ENCODE results near the gene LRP2. TPM values are rescaled to one million over a fixed set of nuclear protein-coding genes. Genes with fewer than 3 reads are reported as not detected.

LRP2 gene
- total and polyA plus RNA-seq, 2 of the 8 experiments (the other 6 are each of a cell fraction or from before 2014, with no cell fraction given), result 2.0 to 2.9 TPM

- no peak overlapping the region for H4K5ac ChIP-seq (ENCODE audit: insufficient read length, low read depth, low read length)
- no peak overlapping the region for H3K4me2 ChIP-seq (ENCODE audit: insufficient read depth in 1 of 2, low read depth in 2 of 2, low read length in 2 of 2)
- no peaks in the 10 kb centered on the region for H3K4me1 ChIP-seq (replicated peaks in 1 of 4; ENCODE audit: control insufficient read depth in 3 of 4, insufficient read depth in 4 of 4, low read length in 3 of 4)
- no peak overlapping the region for H3K14ac ChIP-seq (ENCODE audit: insufficient read length)
- H3K79me1 ChIP-seq (ENCODE audit: low read depth, low read length), result no peaks in the 10 kb centered on the region
- H3K9ac ChIP-seq (replicated peaks in 1 of 4; ENCODE audit: extremely low read depth in 1 of 4, low read depth in 3 of 4, low read length in 3 of 4), result no peak overlapping the region
- no peak overlapping the region for H4K91ac ChIP-seq (replicated peaks; ENCODE audit: insufficient read length, low read length)
- no peaks in the 10 kb centered on the region for H3K36me3 ChIP-seq (ENCODE audit: control insufficient read depth in 2 of 4, insufficient read depth in 4 of 4, low read length in 3 of 4)
- no peak for DNase-seq (ENCODE audit: low read depth in 1 of 2, low spot score in 2 of 2)
- H3K4me3 ChIP-seq (ENCODE audit: extremely low read depth in 1 of 4, insufficient read depth in 2 of 4, low read depth in 3 of 4, low read length in 4 of 4), result no peak overlapping the region
- H4K20me1 ChIP-seq (replicated peaks in 1 of 2; ENCODE audit: control insufficient read depth in 1 of 2, insufficient read depth in 2 of 2, low read length in 2 of 2), result no peaks in the 10 kb centered on the region
- H2AK5ac ChIP-seq (ENCODE audit: low read depth, low read length), result no peak overlapping the region
- H3K27ac ChIP-seq (ENCODE audit: low read depth, low read length), result no peak overlapping the region
- H3K27me3 ChIP-seq (replicated peaks in 1 of 4; ENCODE audit: control insufficient read depth in 3 of 4, extremely low read depth in 1 of 4, insufficient read depth in 3 of 4, low read length in 3 of 4), result no peaks in the 10 kb centered on the region
- H3K18ac ChIP-seq (ENCODE audit: extremely low read depth, low read length), result no peak overlapping the region
- H4K8ac ChIP-seq (ENCODE audit: extremely low read depth, insufficient read depth, low read length), result no peak overlapping the region
- 87% methylated on average over 2 of the region's 2 CpGs; no CpG with 5 or more reads in 1 of the 2 experiments for WGBS, 2 experiments (ENCODE audit: extremely low coverage in 1 of 2, insufficient coverage in 1 of 2, insufficient read length in 1 of 2, insufficient replicate concordance in 2 of 2, low coverage in 1 of 2, low lambda C conversion rate in 2 of 2, missing lambda C conversion rate in 1 of 2)
- POLR2A ChIA-PET (ENCODE audit: partially characterized antibody), result no interaction called here
- H3K9me3 ChIP-seq (ENCODE audit: insufficient read depth in 2 of 2, low read depth in 1 of 2, low read length in 1 of 2), result no peaks in the 10 kb centered on the region
- H3K4ac ChIP-seq (replicated peaks; ENCODE audit: insufficient read length, low read depth, low read length), result no peak overlapping the region
- no peak overlapping the region for H2BK15ac ChIP-seq (ENCODE audit: low read length)
- no peak overlapping the region for H2BK5ac ChIP-seq (ENCODE audit: low read depth, low read length)
- CTCF ChIA-PET (ENCODE audit: partially characterized antibody), result interaction anchor here (1.9 kb wide), 1 partner anchor 41 kb away, joined by 5 read pairs; no protein-coding TSS in a partner anchor
- H3K79me2 ChIP-seq (ENCODE audit: control insufficient read depth in 1 of 2, insufficient read depth in 2 of 2, low read length in 2 of 2), result no peaks in the 10 kb centered on the region
- no peaks in the 10 kb centered on the region for H3K23me2 ChIP-seq (ENCODE audit: low read depth, low read length)
- no peak overlapping the region for H3K23ac ChIP-seq (ENCODE audit: insufficient read length)
- no peak overlapping the region for H3K56ac ChIP-seq (replicated peaks; ENCODE audit: insufficient read length, low read depth, low read length)
- no peak overlapping the region for H2AFZ ChIP-seq (ENCODE audit: low read length)
- H2BK20ac ChIP-seq (ENCODE audit: low read length), result no peak overlapping the region
- no peak for FAIRE-seq
- no peak overlapping the region for H2BK120ac ChIP-seq (replicated peaks; ENCODE audit: low read depth, low read length)
- H2BK12ac ChIP-seq (ENCODE audit: low read depth, low read length), result no peak overlapping the region
- TF ChIP-seq EZH2 (IDR thresholded peaks at IDR 0.05; ENCODE audit: low read depth, low read length, severe bottlenecking), result no peak
- no peak for TF ChIP-seq POU5F1 (IDR thresholded peaks at IDR 0.05; ENCODE audit: low read depth, low read length)
- no peak for TF ChIP-seq RFX5 (IDR thresholded peaks at IDR 0.05; ENCODE audit: borderline replicate concordance, low read depth, low read length)
- no peak for TF ChIP-seq USF2 (IDR thresholded peaks at IDR 0.05; ENCODE audit: low read length)
- TF ChIP-seq ASH2L (IDR thresholded peaks at IDR 0.05; ENCODE audit: low read length), result no peak
- TF ChIP-seq RBBP5 (IDR thresholded peaks at IDR 0.05; ENCODE audit: borderline replicate concordance, low read depth, low read length), result no peak
- no peak for TF ChIP-seq JUND (IDR thresholded peaks at IDR 0.05; ENCODE audit: low read length)
- TF ChIP-seq BRCA1 (IDR thresholded peaks at IDR 0.05; ENCODE audit: low read depth, low read length), result no peak
- no peak for TF ChIP-seq SP4 (IDR thresholded peaks at IDR 0.05; ENCODE audit: low read length)
Observed at GRCh38 chr2:169172914-169173313, 189.4 kb downstream of the LRP2 start.

Data from H1 (cell line).